K562 (cell line): ENCODE data around the gene CCM2. TPM values are rescaled to one million over a fixed set of nuclear protein-coding genes. Genes with fewer than 3 reads are reported as not detected.

Experiments
- ATAC-seq: fragments of 200-7000 bp; cut with Tn5 transposase; 3 replicates; pipeline ENCODE4 v1.9.1; 2020; ENCODE audit warnings: moderate library complexity
- BruUV-seq: library from RNA; stranded (reverse); fragments of 400-500 nt; replicated peaks from 2 replicates; lab custom pipeline; 2021; lab: Mats Ljungman, UMichigan
- CTCF ChIA-PET: fragments of 300-600 bp; formaldehyde crosslinking; extraction: SDS; loops from one replicate; lab custom pipeline; 2021; ENCODE audit warnings: low intra/inter-chr PET ratio; lab: Yijun Ruan, JAX
- POLR2A ChIA-PET: fragments of 300-600, 350-650 bp; sonication (Branson Sonifier 250); formaldehyde crosslinking; extraction: SDS; loops from one replicate; lab custom pipeline; 2021; ENCODE audit warnings: antibody characterized with exemption, inconsistent platforms; lab: Yijun Ruan, JAX
- DNase-seq, 4 experiments: peaks; one replicate each; pipeline versions ENCODE4 v3.0.0 to v3.0.0-alpha.2; 2011 to 2018; ENCODE audit warnings: low spot score in 3 of 4, mixed read lengths in 3 of 4; ENCODE audit errors: extremely low read depth in 1 of 4
- FAIRE-seq: peaks from 2 replicates; lab custom pipeline; 2011; peaks lifted over from hg19 to GRCh38; lab: Jason Lieb, UNC
- H2AFZ ChIP-seq: 2 replicates; pipeline ENCODE4 v1.6.0; 2011; ENCODE audit warnings: low read depth, low read length, control low read depth, inconsistent platforms
- H3K27ac ChIP-seq: fragments of 200-600 bp; 3 replicates; pipeline ENCODE4 v1.8.0; 2011; ENCODE audit warnings: low read depth, mild to moderate bottlenecking, control low read depth, inconsistent platforms, low read length, moderate library complexity, mixed read lengths; ENCODE audit errors: extremely low read depth
- H3K27me3 ChIP-seq, 2 experiments: fragments of 300-600 bp in 1 of 2; 2 replicates in 1 of 2; 3 replicates in 1 of 2; pipeline versions ENCODE4 v1.6.0 to v1.8.0; 2011; ENCODE audit warnings: inconsistent platforms in 2 of 2, low read length in 2 of 2, mild to moderate bottlenecking in 1 of 2, mixed read lengths in 1 of 2, moderate library complexity in 1 of 2; ENCODE audit not compliant: control insufficient read depth in 2 of 2, insufficient read depth in 2 of 2
- H3K36me3 ChIP-seq: fragments of 300-600 bp; 3 replicates; pipeline ENCODE4 v1.8.0; 2011; ENCODE audit warnings: mild to moderate bottlenecking, low read length, inconsistent platforms; ENCODE audit not compliant: control insufficient read depth, insufficient read depth
- H3K4me1 ChIP-seq, 2 experiments: fragments of 200-600 bp in 1 of 2; replicated peaks in 1 of 2; 2 replicates in 1 of 2; 3 replicates in 1 of 2; pipeline versions ENCODE4 v1.5.1 to v1.8.0; 2011; ENCODE audit warnings: inconsistent platforms in 2 of 2, low read length in 2 of 2, mild to moderate bottlenecking in 1 of 2, mixed read lengths in 1 of 2, moderate library complexity in 1 of 2; ENCODE audit not compliant: control insufficient read depth in 2 of 2, insufficient read depth in 2 of 2
- H3K4me2 ChIP-seq: 2 replicates; pipeline ENCODE4 v1.6.1; 2011; ENCODE audit warnings: low read length, control low read depth, inconsistent platforms, mixed read lengths; ENCODE audit not compliant: insufficient read depth
- H3K4me3 ChIP-seq: fragments of 200-600 bp; sonication (generic), shearing (Covaris generic); 2 replicates; pipeline ENCODE4 v1.5.1; 2016; ENCODE audit warnings: control low read depth, inconsistent platforms
- H3K79me2 ChIP-seq: fragments of 200-600 bp; 3 replicates; pipeline ENCODE4 v1.8.0; 2011; ENCODE audit warnings: low read length, inconsistent platforms; ENCODE audit not compliant: control insufficient read depth, insufficient read depth
- H3K9ac ChIP-seq, 2 experiments: 2 replicates each; pipeline versions ENCODE4 v1.6.0 to v1.6.1; 2011; ENCODE audit warnings: low read depth in 2 of 2, low read length in 2 of 2, control low read depth in 1 of 2, inconsistent platforms in 1 of 2, mild to moderate bottlenecking in 1 of 2, mixed read lengths in 1 of 2; ENCODE audit not compliant: insufficient read depth in 1 of 2
- H3K9me1 ChIP-seq: one replicate; pipeline ENCODE4 v1.6.0; 2011; ENCODE audit warnings: inconsistent platforms, mild to moderate bottlenecking, low read length, moderate library complexity; ENCODE audit not compliant: control insufficient read depth, insufficient read depth
- H3K9me3 ChIP-seq: replicated peaks from 2 replicates; pipeline ENCODE4 v1.5.1; 2011; ENCODE audit warnings: low read depth, low read length, inconsistent platforms; ENCODE audit not compliant: control insufficient read depth, insufficient read depth
- H4K20me1 ChIP-seq: replicated peaks from 2 replicates; pipeline ENCODE4 v1.6.1; 2011; ENCODE audit warnings: low read length, inconsistent platforms, mixed read lengths; ENCODE audit not compliant: control insufficient read depth, insufficient read depth
- CBX3 ChIP-seq, 2 experiments: IDR thresholded peaks; 1 replicate in 1 of 2; 2 replicates in 1 of 2; pipeline ENCODE4 v1.6.1; 2012; ENCODE audit warnings: inconsistent platforms in 2 of 2, low read length in 2 of 2, borderline replicate concordance in 1 of 2, control low read depth in 1 of 2
- JUN ChIP-seq, 2 experiments: sonication (generic) in 1 of 2; formaldehyde crosslinking in 1 of 2; IDR thresholded peaks; 2 replicates each; pipeline versions ENCODE4 v1.6.1 to v1.8.0; 2012 to 2022; ENCODE audit warnings: borderline replicate concordance in 2 of 2, mild to moderate bottlenecking in 2 of 2, improper control_type of control experiment in 1 of 2, low read depth in 1 of 2, low read length in 1 of 2, missing genetic modification reagents in 1 of 2
- POU5F1 ChIP-seq: fragments of 150-350 bp; IDR thresholded peaks from 2 replicates; pipeline ENCODE4 v1.6.1; 2014; ENCODE audit warnings: borderline replicate concordance, low read length, low read depth, mild to moderate bottlenecking; ENCODE audit not compliant: partially characterized antibody
- RBM14 ChIP-seq: fragments of 200-400 bp; formaldehyde crosslinking; IDR thresholded peaks from 2 replicates; pipeline ENCODE4 v1.6.1; 2018; ENCODE audit warnings: low read depth, mild to moderate bottlenecking, low read length, moderate library complexity, borderline replicate concordance; ENCODE audit not compliant: insufficient read depth
- RBM15 ChIP-seq: fragments of 200-400 bp; formaldehyde crosslinking; IDR thresholded peaks from 2 replicates; pipeline ENCODE4 v1.6.1; 2018; ENCODE audit warnings: mild to moderate bottlenecking, low read length, moderate library complexity; ENCODE audit not compliant: insufficient read depth
- SMAD1 ChIP-seq: fragments of 150-350 bp; IDR thresholded peaks from 2 replicates; pipeline ENCODE4 v1.6.1; 2014; ENCODE audit warnings: low read length, low read depth; ENCODE audit not compliant: partially characterized antibody
- STAG1 ChIP-seq: sonication (generic); formaldehyde crosslinking; IDR thresholded peaks from 2 replicates; pipeline ENCODE4 v1.5.0; 2020; ENCODE audit warnings: missing genetic modification reagents, borderline replicate concordance
- TBL1XR1 ChIP-seq, 2 experiments: IDR thresholded peaks; 2 replicates each; pipeline ENCODE4 v1.6.1; 2012; ENCODE audit warnings: improper control_type of control experiment in 2 of 2, low read length in 2 of 2, mild to moderate bottlenecking in 1 of 2
- YY1 ChIP-seq, 3 experiments: IDR thresholded peaks; 2 replicates each; pipeline ENCODE4 v1.6.1; 2011; ENCODE audit warnings: low read length in 2 of 3, mild to moderate bottlenecking in 2 of 3, moderate library complexity in 2 of 3, borderline replicate concordance in 1 of 3, control low read depth in 1 of 3, low read depth in 1 of 3; ENCODE audit not compliant: insufficient read depth in 3 of 3, insufficient replicate concordance in 2 of 3, control insufficient read depth in 1 of 3, insufficient read length in 1 of 3; ENCODE audit errors: extremely low read depth in 1 of 3
- ZNF134 ChIP-seq: fragments of 250-450 bp; sonication (Bioruptor Pico); conservative IDR thresholded peaks from 2 replicates; pipeline ENCODE4 v1.4.0; 2020
- ZNF707 ChIP-seq: fragments of 250-450 bp; sonication (Bioruptor Pico); conservative IDR thresholded peaks from 2 replicates; pipeline ENCODE4 v1.8.0; 2022; ENCODE audit warnings: inconsistent platforms, mild to moderate bottlenecking, moderate library complexity
- WGBS: fragments of 100-300 bp; shearing (Covaris generic); methylation state at CpG from one replicate; pipeline ENCODE4 v1.1.6; 2016; ENCODE audit warnings: low coverage, mixed read lengths; ENCODE audit not compliant: insufficient coverage; ENCODE audit errors: missing lambda C conversion rate; 5-methylcytosine and 5-hydroxymethylcytosine counted together
- in situ Hi-C: fragments of 300-500 bp; cut with MboI; formaldehyde crosslinking; loops from 4 replicates; pipeline ENCODE4 v1.15.0; 2018; ENCODE audit warnings: inconsistent platforms, mixed read lengths
- intact Hi-C: fragments of 100-400 bp; cut with micrococcal nuclease; formaldehyde crosslinking; loops from 2 replicates; pipeline ENCODE4 v1.14.2; 2022
- polyA plus RNA-seq, 8 experiments: library from polyadenylated mRNA; depleted of rRNA in 4 of 8; stranded (reverse) in 5 of 8; unstranded in 3 of 8; fragments of >200 nt; fragmentation: Nextera tagmentation in 2 of 8; fragmentation: Illumina TruSeq in 1 of 8; extraction: Ambion mirVana in 2 of 8; extraction: Trizol in 1 of 8; gene quantifications; 2 replicates each; pipeline versions ENCODE4 v1.2.1 to v1.2.3, GENCODE V29; 2011 to 2014; ENCODE audit warnings: inconsistent platforms in 1 of 8, missing spikeins in 1 of 8
- total RNA-seq, 7 experiments: library from RNA; depleted of rRNA in 6 of 7; stranded (reverse); fragments of >200 nt in 6 of 7; fragmentation: Illumina TruSeq in 2 of 7; extraction: Trizol in 2 of 7; gene quantifications; 2 replicates each; pipeline versions ENCODE4 v1.2.1 to v1.2.3, GENCODE V29; 2011 to 2021; ENCODE audit warnings: low replicate concordance in 1 of 7

The CCM2 gene
- total and polyA plus RNA-seq, 9 of the 15 experiments (the other 6 are each of a cell fraction or from before 2014, with no cell fraction given), result 0.41 to 38.6 (median 25.9) TPM

- no peak overlapping the region for H3K9ac ChIP-seq
- no peak overlapping the region for H3K27ac ChIP-seq
- POLR2A ChIA-PET, result no interaction called here
- no TSS peak for BruUV-seq
- CTCF ChIA-PET, result no interaction called here
- in situ Hi-C loops (no loop called here), intact Hi-C loops (no loop called here)
- DNase-seq (no peak), ATAC-seq (no peak), FAIRE-seq (no peak)
- WGBS, result 84% methylated on average over 2 of the region's 2 CpGs
- H4K20me1 ChIP-seq, result no peaks in the 10 kb centered on the region
- peaks cover 16 to 20% of the 10 kb centered on the region in 2 experiments for H3K4me1 ChIP-seq
- no peaks in the 10 kb centered on the region for H3K9me3 ChIP-seq
- H3K4me2 ChIP-seq, result no peak overlapping the region
- no peaks in the 10 kb centered on the region for H3K36me3 ChIP-seq
- H3K79me2 ChIP-seq, result no peaks in the 10 kb centered on the region
- TF ChIP-seq RBM15 (no peak), JUN (IDR thresholded peaks at IDR 0.05; ENCODE audit: borderline replicate concordance, low read depth, low read length) (no peak), JUN (CRISPR knock-in tag; IDR thresholded peaks at IDR 0.05; ENCODE audit: borderline replicate concordance) (no peak), POU5F1 (no peak), YY1 (IDR thresholded peaks at IDR 0.05; ENCODE audit: borderline replicate concordance in 1 of 3, control insufficient read depth in 1 of 3, extremely low read depth in 1 of 3, insufficient read depth in 3 of 3, insufficient read length in 1 of 3, insufficient replicate concordance in 2 of 3, low read depth in 1 of 3, low read length in 2 of 3) (no peak), RBM14 (no peak), ZNF134 (CRISPR knock-in tag) (no peak), ZNF707 (CRISPR knock-in tag) (no peak), CBX3 (IDR thresholded peaks at IDR 0.05; ENCODE audit: borderline replicate concordance in 1 of 2, low read length in 2 of 2) (no peak), SMAD1 (no peak), TBL1XR1 (IDR thresholded peaks at IDR 0.05; ENCODE audit: low read length in 2 of 2) (no peak), STAG1 (CRISPR knock-in tag) (no peak)
- H2AFZ ChIP-seq, result no peak overlapping the region
- H3K27me3 ChIP-seq, result no peaks in the 10 kb centered on the region
- H3K9me1 ChIP-seq, result no peaks in the 10 kb centered on the region
- no peak overlapping the region for H3K4me3 ChIP-seq
Measured at GRCh38 chr7:44953156-44953555, 46.8 kb upstream of the CCM2 start.
